NCI-H524 treated with DMSO at 0.1 percent for 48 hours (cell line): ENCODE data around the gene LTC4S.

Experiments used
- DNase-seq: peaks from one replicate; lab custom pipeline; 2025; lab: John Stamatoyannopoulos, UW

LTC4S gene

DNA sequence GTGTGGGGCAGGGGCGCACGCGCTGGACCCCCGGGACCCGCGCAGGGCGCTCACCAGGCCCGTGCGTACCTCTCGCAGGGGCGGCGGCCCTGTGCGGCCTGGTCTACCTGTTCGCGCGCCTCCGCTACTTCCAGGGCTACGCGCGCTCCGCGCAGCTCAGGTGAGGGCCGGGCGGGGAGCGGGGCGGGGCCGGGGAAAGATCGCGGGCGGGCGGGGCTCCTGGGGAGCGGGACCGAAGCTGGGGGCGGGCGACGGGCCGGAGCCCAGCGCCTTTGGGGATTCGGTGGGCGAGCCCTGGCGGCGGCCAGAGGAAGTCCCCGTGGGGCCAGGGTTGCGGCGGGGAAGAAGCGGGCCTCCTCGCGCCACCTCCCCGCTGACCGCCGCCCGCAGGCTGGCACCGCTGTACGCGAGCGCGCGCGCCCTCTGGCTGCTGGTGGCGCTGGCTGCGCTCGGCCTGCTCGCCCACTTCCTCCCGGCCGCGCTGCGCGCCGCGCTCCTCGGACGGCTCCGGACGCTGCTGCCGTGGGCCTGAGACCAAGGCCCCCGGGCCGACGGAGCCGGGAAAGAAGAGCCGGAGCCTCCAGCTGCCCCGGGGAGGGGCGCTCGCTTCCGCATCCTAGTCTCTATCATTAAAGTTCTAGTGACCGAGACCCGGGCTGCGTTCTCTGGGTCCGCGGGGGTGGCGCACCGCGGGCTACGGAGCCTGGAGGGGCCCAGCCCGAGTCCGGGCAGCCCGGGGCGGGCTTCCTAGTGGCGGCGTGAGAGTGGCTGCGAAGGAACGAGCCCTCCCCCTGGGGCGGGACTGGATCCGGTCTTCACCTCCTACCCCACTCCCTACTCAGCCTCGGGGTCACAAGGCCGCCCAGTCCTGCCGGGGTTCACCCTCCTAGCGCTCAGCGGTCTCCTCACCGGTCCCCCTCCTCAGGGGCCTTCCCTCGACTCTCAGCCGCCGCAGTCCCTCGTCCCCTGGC lies 2.4 kb downstream of the LTC4S start:
- DNase-seq, result no peak

- DNase-seq, result no peak
These were observed 3.3 kb downstream of the LTC4S start for GRCh38 chr5:179796877-179797608.

DNA sequence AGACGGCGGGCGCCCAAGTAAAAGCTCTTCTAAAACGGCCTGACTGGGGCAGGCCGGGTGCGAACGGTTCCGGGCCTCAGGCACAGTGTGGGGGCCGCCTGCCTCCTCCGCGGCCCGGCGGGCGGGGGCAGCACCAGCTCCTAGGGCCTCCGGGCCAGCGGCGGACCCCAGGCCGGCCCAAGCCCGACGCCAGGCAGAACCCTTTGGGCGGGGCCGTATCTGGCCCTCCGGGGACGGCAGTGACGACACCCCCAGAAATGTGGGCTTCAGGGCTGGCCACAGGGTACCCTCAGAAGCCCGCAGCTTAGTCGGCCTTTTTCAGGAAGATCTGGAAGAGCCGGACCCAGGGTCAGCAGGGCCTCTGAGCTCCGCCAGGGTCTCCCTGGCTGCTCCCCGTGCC lies 4.0 kb downstream of the LTC4S start:
- no peak for DNase-seq

- no peak for DNase-seq
These were observed 4.5 kb downstream of the LTC4S start for GRCh38 chr5:179798144-179798770.

DNA sequence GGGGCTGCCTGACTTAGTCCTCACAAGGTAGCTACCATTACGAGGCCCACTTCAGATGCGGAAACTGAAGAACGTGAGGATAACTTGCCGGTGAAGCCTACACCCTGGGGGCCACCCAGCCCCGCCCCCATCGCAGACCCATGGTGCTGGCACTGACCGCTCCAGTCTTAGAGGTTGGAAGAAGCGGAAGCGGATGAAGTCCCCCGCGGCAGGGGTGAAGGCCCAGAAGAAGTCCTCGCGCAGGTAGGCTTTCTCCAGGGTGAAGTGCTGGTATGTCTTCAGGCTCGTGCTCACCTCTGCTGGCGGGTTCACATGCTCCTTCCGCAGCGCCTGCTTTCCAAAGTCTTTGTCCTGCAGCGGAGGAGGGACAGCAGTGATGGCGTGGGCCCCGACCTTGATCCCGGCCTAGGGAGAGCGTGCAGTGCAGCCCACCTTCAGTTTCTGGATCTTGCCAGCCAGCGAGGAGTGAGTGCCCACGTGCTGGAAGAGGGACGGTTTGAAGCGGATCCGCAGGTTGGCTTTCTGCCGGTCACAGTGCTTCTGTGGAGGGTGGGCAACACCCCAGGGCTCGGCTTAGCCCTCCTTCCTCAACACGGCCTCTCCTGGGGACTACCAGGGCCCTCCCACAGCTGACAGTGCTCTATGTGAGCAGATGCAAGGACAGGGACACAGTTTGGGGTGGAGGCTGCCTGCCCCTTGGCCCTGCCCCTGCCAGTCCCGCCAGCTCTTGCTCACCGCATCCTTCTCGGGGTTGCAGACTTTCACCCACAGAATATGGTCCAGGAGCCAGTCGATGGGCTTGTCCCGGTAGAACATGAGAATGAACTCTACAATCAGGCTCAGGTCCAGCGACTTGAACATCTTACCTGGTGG lies 5.2 kb downstream of the LTC4S start:
- no peak for DNase-seq

DNA sequence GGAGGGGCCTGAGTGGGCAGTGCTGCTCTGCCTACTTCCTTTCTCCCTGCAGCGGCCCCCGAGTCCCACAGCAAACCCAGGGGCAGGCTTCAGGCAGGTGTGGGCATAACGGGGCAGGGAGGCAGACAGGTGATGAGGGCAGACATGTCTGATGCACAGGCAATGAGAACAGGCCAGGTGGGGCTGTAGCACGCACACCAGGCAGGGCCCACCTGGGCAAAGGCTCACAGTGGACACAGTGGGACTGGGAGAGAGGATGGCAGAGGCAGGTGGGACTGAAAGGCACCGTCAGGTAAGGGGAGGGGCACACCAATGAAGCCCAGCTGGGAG lies 5.8 kb downstream of the LTC4S start:
- no peak for DNase-seq

DNA sequence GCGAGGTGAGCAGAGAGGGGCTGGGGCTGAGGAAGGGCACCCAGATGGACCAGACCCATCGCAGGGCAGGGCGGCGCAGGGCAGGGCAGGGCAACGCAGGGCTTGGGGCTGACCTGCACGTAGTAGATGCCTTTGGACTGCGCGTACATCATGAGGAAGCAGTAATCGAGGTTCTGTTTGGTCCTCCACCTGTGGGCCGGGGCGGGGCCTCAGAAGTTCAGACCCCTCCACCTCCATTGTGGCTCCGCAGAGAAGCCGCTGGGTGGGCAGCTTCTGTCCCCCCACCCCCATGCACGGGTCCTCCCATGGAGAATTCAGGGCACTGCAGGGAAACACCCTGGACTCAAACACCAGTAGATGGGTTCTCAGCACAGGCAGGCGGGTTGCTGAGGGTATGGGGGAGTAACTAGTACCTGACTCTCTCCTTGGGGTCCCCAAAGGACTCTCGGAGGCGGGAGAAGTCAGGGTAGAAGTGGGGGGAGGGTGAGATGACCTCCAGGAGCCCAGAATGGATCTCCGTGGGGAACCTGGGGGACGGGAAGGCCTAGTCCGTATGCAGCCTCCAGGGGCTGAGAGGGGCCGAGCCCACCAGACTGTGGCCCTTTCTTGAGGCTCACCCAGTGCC lies 6.4 kb downstream of the LTC4S start:
- no peak for DNase-seq

- no peak for DNase-seq
These were observed 7.0 kb downstream of the LTC4S start for GRCh38 chr5:179800696-179801201.

- DNase-seq, result no peak
These were observed 7.8 kb downstream of the LTC4S start for GRCh38 chr5:179801304-179802206.

DNA sequence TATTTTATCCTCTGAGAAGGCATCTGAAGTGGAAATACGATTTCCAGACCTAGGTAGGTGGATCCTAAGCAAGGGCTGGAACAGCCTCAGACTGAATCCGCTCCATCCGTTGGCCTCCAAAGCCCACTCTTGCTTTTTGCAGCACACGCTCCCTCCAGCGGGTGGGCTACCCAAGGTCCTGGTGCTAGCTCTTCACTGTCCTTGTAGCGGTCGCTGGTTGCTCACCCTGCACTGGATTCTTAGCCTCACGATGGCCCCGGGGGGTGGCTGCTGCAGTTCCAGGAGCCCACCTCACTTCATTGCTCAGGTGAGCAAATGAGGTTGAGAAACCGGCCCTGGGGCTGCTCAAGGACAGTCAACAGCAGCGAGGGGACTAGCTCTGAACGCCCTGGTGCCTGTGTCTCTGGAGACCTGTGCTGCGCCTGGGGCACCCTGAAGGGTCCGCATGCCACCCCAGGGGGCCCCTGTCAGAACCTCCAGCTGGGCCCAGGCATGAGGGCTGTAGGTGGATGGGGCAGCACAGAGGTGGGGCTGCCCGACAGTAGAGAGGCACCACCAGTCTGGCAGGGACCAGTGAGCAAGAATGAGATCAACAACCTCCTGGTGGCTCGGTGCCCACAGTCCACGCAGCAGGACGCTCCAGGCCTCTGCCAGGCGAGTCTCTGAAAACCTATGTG lies 8.6 kb downstream of the LTC4S start:
- no peak for DNase-seq

DNA sequence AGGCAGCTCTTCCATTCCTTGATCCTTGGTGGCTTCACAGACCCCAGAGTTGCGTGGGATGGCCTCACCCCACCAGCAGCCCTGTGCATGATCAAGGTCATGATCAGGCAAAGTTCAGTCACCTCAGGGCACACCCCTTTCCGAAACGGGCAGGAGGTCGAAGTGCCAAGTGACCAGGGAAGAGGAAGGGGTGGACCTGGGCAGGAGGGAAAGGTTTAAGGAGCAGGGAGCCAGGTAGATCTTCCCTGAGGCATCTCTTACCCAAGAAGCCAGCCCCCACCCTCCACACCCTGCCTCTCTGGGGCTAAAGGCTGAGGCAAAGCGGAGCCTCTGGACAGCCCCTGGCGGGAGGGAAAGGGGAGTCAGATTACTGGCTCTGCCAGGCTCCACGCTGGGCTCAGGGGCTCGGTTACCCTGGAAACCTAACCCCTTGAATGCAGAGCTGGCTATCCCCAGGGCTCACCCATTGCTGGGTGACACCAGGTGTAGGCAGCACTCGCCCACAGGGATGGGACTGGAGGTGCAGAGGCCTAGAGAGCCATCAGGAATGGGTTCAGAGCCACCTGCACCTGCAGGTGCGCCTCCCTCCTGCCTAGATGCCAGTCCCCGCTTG lies 9.3 kb downstream of the LTC4S start:
- DNase-seq, result no peak

- DNase-seq, result no peak
These were observed 10.1 kb downstream of the LTC4S start for GRCh38 chr5:179803651-179804554.

- no peak for DNase-seq
These were observed 10.8 kb downstream of the LTC4S start for GRCh38 chr5:179804555-179804947.

- no peak for DNase-seq
These were observed 11.3 kb downstream of the LTC4S start for GRCh38 chr5:179805070-179805528.

DNA sequence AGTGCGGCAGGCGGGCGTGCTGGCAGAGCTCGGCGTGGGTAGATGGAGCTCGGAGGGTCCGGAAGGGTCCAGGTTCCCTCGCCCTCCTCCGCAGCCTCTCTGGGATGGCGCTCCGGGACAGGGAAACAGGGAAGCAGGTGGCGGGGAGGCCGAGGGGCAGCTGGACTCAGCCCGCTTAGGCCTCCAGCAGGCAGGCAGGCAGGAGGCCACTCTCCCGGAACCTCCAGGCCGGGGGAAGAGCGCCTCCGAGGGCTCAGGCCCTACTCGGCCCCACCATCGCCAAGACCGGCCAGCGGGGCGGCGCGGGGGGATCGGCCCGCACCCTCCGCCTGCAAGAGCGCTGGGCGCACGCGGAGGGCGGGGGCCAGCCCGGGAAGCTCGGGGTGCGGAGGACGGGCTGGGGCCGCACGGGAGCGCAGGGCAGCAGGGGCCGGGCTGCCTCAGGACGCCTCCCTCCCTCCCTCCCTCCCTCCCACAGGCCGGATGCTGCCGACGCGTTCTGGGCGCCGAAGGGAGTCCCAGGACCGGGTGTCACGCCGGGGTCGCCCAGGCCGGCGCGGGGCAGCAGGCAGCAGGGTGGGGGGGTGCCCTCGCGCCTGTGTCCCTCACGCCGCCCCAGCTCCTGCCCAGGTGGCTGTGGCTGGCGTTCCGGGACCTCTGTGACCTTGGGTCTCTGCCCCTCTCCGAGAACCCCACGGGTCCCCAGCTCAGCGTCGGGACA lies 11.9 kb downstream of the LTC4S start:
- no peak for DNase-seq

DNA sequence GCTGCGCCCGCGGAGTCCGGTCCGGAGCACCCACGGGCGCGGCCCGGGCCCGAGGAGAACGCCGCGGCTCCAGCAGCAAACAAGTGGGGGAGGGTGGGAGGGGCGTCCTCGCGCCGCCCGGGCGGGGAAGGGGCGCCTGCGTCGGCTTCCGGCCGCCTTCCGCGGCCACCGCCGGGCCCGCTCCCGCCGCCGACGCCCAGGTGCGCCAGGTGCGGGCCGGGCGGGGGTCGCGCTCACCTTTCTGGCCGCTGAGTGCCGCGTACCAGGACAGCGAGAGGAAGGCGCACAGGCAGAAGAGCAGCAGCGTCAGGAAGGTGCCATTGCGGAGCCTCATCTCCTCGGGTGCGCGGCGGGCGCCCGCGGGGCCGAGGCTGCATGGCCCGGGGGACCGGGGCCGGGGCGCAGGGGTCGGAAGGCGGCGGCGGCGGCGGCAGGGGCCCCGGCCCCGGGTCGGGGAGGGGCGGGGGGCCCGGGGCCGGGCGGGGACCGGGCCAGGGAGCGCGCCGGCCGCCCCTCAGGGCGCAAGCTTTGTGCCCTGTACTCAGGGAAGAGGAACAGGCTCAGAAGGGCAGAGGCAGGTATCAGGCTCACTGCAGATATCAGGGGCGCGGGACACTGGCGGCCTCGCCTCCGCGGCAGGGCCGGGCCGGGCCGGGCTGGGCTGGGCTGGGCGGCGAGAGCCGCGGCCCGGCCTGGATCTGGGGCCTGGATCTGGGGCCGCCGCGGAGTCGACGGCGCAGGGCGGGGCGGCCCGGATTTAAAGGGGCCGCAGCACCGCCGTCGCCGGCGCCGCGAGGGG lies 12.7 kb downstream of the LTC4S start, which contains the start of gene MGAT4B:
Gene MGAT4B, minus strand, starts transcription at position 617 of the 799 bp plus-strand sequence. Its CDS starts 283 bp downstream, at position 334.
- DNase-seq, result no peak
